ENCODE data around the gene POU2AF3. TPM values are rescaled to one million over a fixed set of nuclear protein-coding genes. Genes with fewer than 3 reads are reported as not detected.

POU2AF3 gene
- total RNA-seq, 1 donor from 2014 or later: 0.41 TPM

- no peak for DNase-seq (ENCODE audit: low spot score in 2 of 2)
- no peak for FAIRE-seq
These were observed 26.0 kb downstream of the POU2AF3 start for GRCh38 chr11:111324277-111324720.

GRCh38 chr11:111325259-111325658 is 26.9 kb downstream of the POU2AF3 start:
- DNase-seq (ENCODE audit: low spot score in 2 of 2) (no peak), FAIRE-seq (no peak)

GRCh38 chr11:111326824-111327223 is 28.5 kb downstream of the POU2AF3 start:
- FAIRE-seq (no peak), DNase-seq (ENCODE audit: low spot score in 2 of 2) (no peak)

GRCh38 chr11:111327908-111328624 is 29.7 kb downstream of the POU2AF3 start:
- DNase-seq (ENCODE audit: low spot score in 2 of 2): no peak
- no peak for FAIRE-seq

GRCh38 chr11:111329306-111330204 is 31.2 kb downstream of the POU2AF3 start:
- FAIRE-seq: no peak
- no peak for DNase-seq (ENCODE audit: low spot score in 2 of 2)

GRCh38 chr11:111330234-111330893 is 32.0 kb downstream of the POU2AF3 start:
- no peak for FAIRE-seq
- DNase-seq (ENCODE audit: low spot score in 2 of 2): no peak

- no peak for FAIRE-seq
- DNase-seq (ENCODE audit: low spot score in 2 of 2): no peak
These were observed 33.5 kb downstream of the POU2AF3 start for GRCh38 chr11:111331711-111332479.

GRCh38 chr11:111334532-111335502 is 36.5 kb downstream of the POU2AF3 start:
- FAIRE-seq: no peak

GRCh38 chr11:111335549-111335948 is 37.2 kb downstream of the POU2AF3 start:
- FAIRE-seq (no peak), DNase-seq (ENCODE audit: low spot score in 2 of 2) (no peak)

More at GRCh38 chr11:111334532-111335502, 36.5 kb downstream of the POU2AF3 start:
- DNase-seq (ENCODE audit: low spot score in 2 of 2): no peak

GRCh38 chr11:111336062-111336461 is 37.7 kb downstream of the POU2AF3 start:
- FAIRE-seq (no peak), DNase-seq (ENCODE audit: low spot score in 2 of 2) (no peak)

GRCh38 chr11:111336582-111337256 is 38.4 kb downstream of the POU2AF3 start:
- no peak for DNase-seq (ENCODE audit: low spot score in 2 of 2)
- no peak for FAIRE-seq

- FAIRE-seq: peak; percentile 59
- no peak for DNase-seq (ENCODE audit: low spot score in 2 of 2)
These were observed 41.5 kb downstream of the POU2AF3 start for GRCh38 chr11:111339758-111340388.

GRCh38 chr11:111342329-111342728 is 44.0 kb downstream of the POU2AF3 start:
- FAIRE-seq (no peak), DNase-seq (ENCODE audit: low spot score in 2 of 2) (no peak)

- no peak for DNase-seq (ENCODE audit: low spot score in 2 of 2)
- no peak for FAIRE-seq
These were observed 45.7 kb downstream of the POU2AF3 start for GRCh38 chr11:111344032-111344431.

GRCh38 chr11:111347002-111347722 is 48.8 kb downstream of the POU2AF3 start:
- FAIRE-seq (no peak), DNase-seq (ENCODE audit: low spot score in 2 of 2) (no peak)

- no peak for FAIRE-seq
- DNase-seq (ENCODE audit: low spot score in 2 of 2): no peak
These were observed 49.4 kb downstream of the POU2AF3 start for GRCh38 chr11:111347723-111348115.

- DNase-seq (ENCODE audit: low spot score in 2 of 2): no peak
- peak; percentile 98 for FAIRE-seq
These were observed 49.8 kb downstream of the POU2AF3 start for GRCh38 chr11:111348147-111348546.
